Lower leg skin (tissue), 4 donors: ENCODE results near the gene DDX10. TPM values are rescaled to one million over a fixed set of nuclear protein-coding genes. Genes with fewer than 3 reads are reported as not detected.

Source experiments
- DNase-seq, 2 donors: peaks; one replicate each; pipeline ENCODE4 v3.0.0-alpha.2; 2019; ENCODE audit warnings: low spot score in 2 of 2
- H3K4me3 ChIP-seq: fragments of 200-600 bp; sonication (generic); 2 replicates; pipeline ENCODE4 v1.5.1; 2017; ENCODE audit warnings: mild to moderate bottlenecking, low read depth; ENCODE audit not compliant: poor library complexity, severe bottlenecking
- CTCF ChIP-seq, 3 donors: fragments of 450-650 bp; IDR thresholded peaks; one replicate each; pipeline ENCODE4 v1.5.1; 2016; ENCODE audit warnings: antibody characterized with exemption in 3 of 3, mild to moderate bottlenecking in 3 of 3, moderate library complexity in 2 of 3
- POLR2A ChIP-seq, 2 donors: fragments of 450-650 bp; IDR thresholded peaks; one replicate each; pipeline ENCODE4 v1.6.1; 2016 to 2017; ENCODE audit warnings: antibody characterized with exemption in 2 of 2, mild to moderate bottlenecking in 1 of 2, moderate library complexity in 1 of 2
- WGBS, 2 donors: methylation state at CpG; one replicate each; pipeline ENCODE4 v1.1.5; 2018; 5-methylcytosine and 5-hydroxymethylcytosine counted together
- intact Hi-C: fragments of 100-400 bp; cut with DNase I; formaldehyde crosslinking; loops from one replicate; pipeline ENCODE4 v1.15.0; 2023; ENCODE audit warnings: low total_unique reads
- total RNA-seq, 4 donors: library from RNA; depleted of rRNA; stranded (reverse); fragments of >200 nt; gene quantifications; one replicate each; pipeline ENCODE4 v1.1.0, GENCODE V29; 2016

Gene DDX10
- 10 to 100 TPM; 18.4 to 33.5 (median 22.2) TPM for total RNA-seq

- intact Hi-C loops: no loop called here
- TF ChIP-seq CTCF (IDR thresholded peaks at IDR 0.05) (no peak), POLR2A (IDR thresholded peaks at IDR 0.05) (no peak)
- DNase-seq: peak; percentile 97 to 99
- WGBS, 2 donors: 0 to 1% methylated on average over 59 to 61 of the region's 61 CpGs
- H3K4me3 ChIP-seq: peak within 1 kb of the TSS; percentile 65
These were observed at the start of gene DDX10 for GRCh38 chr11:108664730-108665525. DDX10 (plus strand) TSS chr11:108665069; CDS start chr11:108665154, 85 bp downstream.

- no peak for TF ChIP-seq POLR2A (IDR thresholded peaks at IDR 0.05)
- TF ChIP-seq CTCF (IDR thresholded peaks at IDR 0.05): no peak
- DNase-seq: no peak
- H3K4me3 ChIP-seq: no peak overlapping the region
- intact Hi-C loops: no loop called here
- 46 to 56% methylated on average over 3 of the region's 3 CpGs for WGBS, 2 donors
These were observed 48.3 kb upstream of the DDX10 start for GRCh38 chr11:108616549-108616948.

GRCh38 chr11:108617055-108617454 is 47.8 kb upstream of the DDX10 start:
- 70 to 71% methylated on average over 4 of the region's 4 CpGs for WGBS, 2 donors

GRCh38 chr11:108618529-108618928 is 46.3 kb upstream of the DDX10 start:
- no peak overlapping the region for H3K4me3 ChIP-seq
- no peak for DNase-seq
- TF ChIP-seq POLR2A (IDR thresholded peaks at IDR 0.05): no peak
- no peak for TF ChIP-seq CTCF (IDR thresholded peaks at IDR 0.05)
- intact Hi-C loops: no loop called here
- 64 to 70% methylated on average over 1 of the region's 1 CpG for WGBS, 2 donors

More at GRCh38 chr11:108617055-108617454, 47.8 kb upstream of the DDX10 start:
- DNase-seq: no peak
- H3K4me3 ChIP-seq: no peak overlapping the region
- intact Hi-C loops: no loop called here
- no peak for TF ChIP-seq CTCF (IDR thresholded peaks at IDR 0.05)
- no peak for TF ChIP-seq POLR2A (IDR thresholded peaks at IDR 0.05)

GRCh38 chr11:108620958-108621772 is 43.7 kb upstream of the DDX10 start:
- intact Hi-C loops: no loop called here
- WGBS, 2 donors: 56 to 72% methylated on average over 2 of the region's 2 CpGs
- no peak overlapping the region for H3K4me3 ChIP-seq
- DNase-seq: no peak
- no peak for TF ChIP-seq POLR2A (IDR thresholded peaks at IDR 0.05)
- TF ChIP-seq CTCF (IDR thresholded peaks at IDR 0.05): no peak
